ENCODE data around the gene NUMA1. TPM values are rescaled to one million over a fixed set of nuclear protein-coding genes. Genes with fewer than 3 reads are reported as not detected.
A peak's percentile ranks its signal among the peaks of the same experiment; 100 is the strongest.

The NUMA1 gene
- total and polyA plus RNA-seq, 2 of the 8 experiments (the other 6 are each of a cell fraction or from before 2014, with no cell fraction given): 101 to 107 TPM

DNA sequence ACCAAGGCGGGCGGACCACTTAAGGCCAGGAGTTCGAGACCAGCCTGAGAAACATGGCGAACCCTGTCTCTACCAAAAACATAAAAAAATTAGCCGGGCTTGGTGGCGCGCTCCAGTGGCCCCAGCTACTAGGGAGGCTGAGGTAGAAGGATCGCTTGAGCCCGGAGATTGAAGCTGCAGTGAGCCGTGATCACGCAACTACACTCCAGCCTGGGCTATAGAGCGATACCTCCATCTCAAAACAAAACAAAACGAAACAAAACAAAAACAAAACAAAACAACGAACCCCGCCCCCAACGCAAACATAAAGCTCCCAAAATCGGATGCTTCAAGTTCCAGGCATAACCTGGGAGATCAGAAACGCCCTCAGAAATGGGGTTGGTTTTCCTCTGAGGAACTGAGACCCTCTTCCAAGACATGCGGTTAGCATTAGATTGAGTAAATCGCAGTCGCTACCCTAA is 872 bp upstream of the NUMA1 start (continued):
- TF ChIP-seq, protein P1, sequence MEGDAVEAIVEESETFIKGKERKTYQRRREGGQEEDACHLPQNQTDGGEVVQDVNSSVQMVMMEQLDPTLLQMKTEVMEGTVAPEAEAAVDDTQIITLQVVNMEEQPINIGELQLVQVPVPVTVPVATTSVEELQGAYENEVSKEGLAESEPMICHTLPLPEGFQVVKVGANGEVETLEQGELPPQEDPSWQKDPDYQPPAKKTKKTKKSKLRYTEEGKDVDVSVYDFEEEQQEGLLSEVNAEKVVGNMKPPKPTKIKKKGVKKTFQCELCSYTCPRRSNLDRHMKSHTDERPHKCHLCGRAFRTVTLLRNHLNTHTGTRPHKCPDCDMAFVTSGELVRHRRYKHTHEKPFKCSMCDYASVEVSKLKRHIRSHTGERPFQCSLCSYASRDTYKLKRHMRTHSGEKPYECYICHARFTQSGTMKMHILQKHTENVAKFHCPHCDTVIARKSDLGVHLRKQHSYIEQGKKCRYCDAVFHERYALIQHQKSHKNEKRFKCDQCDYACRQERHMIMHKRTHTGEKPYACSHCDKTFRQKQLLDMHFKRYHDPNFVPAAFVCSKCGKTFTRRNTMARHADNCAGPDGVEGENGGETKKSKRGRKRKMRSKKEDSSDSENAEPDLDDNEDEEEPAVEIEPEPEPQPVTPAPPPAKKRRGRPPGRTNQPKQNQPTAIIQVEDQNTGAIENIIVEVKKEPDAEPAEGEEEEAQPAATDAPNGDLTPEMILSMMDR (IDR thresholded peaks at IDR 0.05; ENCODE audit: control extremely low read depth in 1 of 3, insufficient read depth in 1 of 3, low read depth in 1 of 3, low read length in 3 of 3): no peak
- TF ChIP-seq NRF1 (IDR thresholded peaks at IDR 0.05; ENCODE audit: low read depth, low read length) (no peak), EP300 (IDR thresholded peaks at IDR 0.05; ENCODE audit: borderline replicate concordance in 1 of 2, low read depth in 2 of 2, low read length in 2 of 2) (0 out of 3 replicates have a peak, but pooled peaks of 1 of the 2 experiments have one; percentile 51), ZNF274 (IDR thresholded peaks at IDR 0.05; ENCODE audit: borderline replicate concordance, extremely low read depth, low read length) (no peak), SP4 (IDR thresholded peaks at IDR 0.05; ENCODE audit: low read length) (no peak)
